Thyroid gland (tissue), 4 donors: Measurements from ENCODE around the gene ZNF491.

Experiments used
- CTCF ChIP-seq, 6 experiments: fragments of 200-600 bp in 3 of 6; fragments of 450-650 bp in 3 of 6; sonication (generic) in 3 of 6; IDR thresholded peaks; one replicate each; pipeline ENCODE4 v1.5.1; 2016 to 2019; ENCODE audit warnings: antibody characterized with exemption in 6 of 6, mild to moderate bottlenecking in 2 of 6, inconsistent platforms in 1 of 6, moderate library complexity in 1 of 6
- POLR2A ChIP-seq, 2 donors: fragments of 450-650 bp; IDR thresholded peaks; one replicate each; pipeline ENCODE4 v1.6.1; 2017; ENCODE audit warnings: antibody characterized with exemption in 2 of 2, mild to moderate bottlenecking in 2 of 2, moderate library complexity in 1 of 2

GRCh38 chr19:11848200-11848593 is 49.9 kb downstream of the ZNF491 start:
- TF ChIP-seq CTCF (IDR thresholded peaks at IDR 0.05) (no peak), POLR2A (IDR thresholded peaks at IDR 0.05) (no peak)
